Activated naive CD4-positive, alpha-beta T cell treated with anti-CD3 and anti-CD28 coated beads, Interleukin-2, amount 50 U/mL, for 16 hours (primary cell): ENCODE results near the gene B4GALT3.
A peak's percentile ranks its signal among the peaks of the same experiment; 100 is the strongest.

ENCODE experiments used
- DNase-seq: peaks from one replicate; pipeline ENCODE4 v3.0.0-alpha.2; 2020

B4GALT3 gene

GRCh38 chr1:161201836-161202712, 24.8 kb upstream of the B4GALT3 start, which contains the start of gene NDUFS2:
Gene NDUFS2 (plus strand): TSS chr1:161202367. CDS start chr1:161202386, 19 bp downstream.
- peak; percentile 94 for DNase-seq

DNA sequence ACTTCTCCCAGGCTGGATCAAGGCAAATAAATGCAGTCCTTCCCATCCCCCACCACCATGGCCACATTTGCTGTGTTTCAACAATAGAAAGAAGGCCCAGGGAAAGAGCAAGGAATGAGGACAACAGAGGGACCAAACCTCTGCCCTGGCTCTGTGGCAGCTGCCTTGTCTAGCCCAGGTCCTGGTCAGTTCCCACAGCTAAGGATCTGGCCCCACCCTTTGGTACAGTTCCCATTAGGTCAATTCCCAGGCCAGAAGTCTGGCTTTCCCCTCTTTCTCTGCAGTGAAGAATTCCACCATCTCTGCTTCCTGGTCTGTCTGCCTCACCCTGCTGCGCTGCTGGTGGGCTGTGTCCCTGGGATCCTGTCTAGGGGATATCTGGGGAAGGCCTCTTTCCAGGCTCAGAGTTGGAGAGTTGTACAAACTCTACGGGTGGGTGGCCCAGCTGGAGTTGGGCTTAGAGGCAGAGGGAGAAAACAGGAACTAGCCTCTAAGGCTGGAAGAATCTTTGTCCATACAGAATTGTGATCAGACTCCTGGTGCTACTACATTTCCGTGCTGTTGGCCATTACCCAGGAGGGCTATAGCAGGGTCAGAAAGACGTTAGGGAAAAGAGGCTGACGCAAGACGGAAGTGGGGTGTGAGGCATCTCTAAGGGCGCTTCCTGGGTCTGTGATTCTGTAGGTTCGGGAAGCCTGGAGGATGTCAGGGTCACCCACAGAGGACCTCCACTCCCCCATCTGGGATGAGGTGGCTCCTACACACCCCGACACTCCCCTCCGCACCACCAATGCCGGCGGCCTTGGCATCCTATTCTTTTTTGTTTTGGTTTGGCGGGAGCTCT, 23.9 kb upstream of the B4GALT3 start:
- no peak for DNase-seq

GRCh38 chr1:161200421-161200991, 23.2 kb upstream of the B4GALT3 start:
- DNase-seq = no peak

GRCh38 chr1:161199506-161200139, 22.3 kb upstream of the B4GALT3 start:
- DNase-seq = no peak

DNA sequence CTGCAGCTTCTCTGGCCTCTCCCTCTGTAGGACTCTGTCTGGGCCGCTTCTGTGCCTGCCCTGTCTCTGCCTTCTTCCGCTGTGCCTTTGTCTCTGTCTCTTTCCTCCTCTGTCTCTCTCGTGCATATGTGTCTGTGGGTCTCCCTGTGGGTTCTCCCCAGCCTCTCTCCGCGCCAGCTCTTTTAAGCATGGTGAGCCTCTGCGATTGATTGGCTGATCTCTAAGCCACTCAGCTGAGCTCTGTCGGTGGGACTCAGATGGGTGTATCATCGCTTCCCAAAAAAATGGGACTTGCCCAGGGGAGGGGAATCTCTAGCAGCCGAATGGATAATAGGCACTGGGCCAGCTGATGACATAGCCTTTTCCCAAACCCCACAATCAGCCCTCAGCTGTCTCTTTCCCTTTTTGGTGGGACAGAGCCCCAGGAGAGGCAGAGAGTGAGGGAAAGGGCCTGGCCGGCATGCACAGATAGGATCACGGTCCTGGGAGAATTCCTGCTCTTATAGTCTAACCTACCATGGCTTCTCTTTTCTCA, 21.7 kb upstream of the B4GALT3 start, which contains the start of gene ADAMTS4:
TSS of gene ADAMTS4 (minus strand) at position 158 of the 535 bp plus-strand sequence. CDS start 427 bp downstream, outside the sequence.
- DNase-seq = no peak

DNA sequence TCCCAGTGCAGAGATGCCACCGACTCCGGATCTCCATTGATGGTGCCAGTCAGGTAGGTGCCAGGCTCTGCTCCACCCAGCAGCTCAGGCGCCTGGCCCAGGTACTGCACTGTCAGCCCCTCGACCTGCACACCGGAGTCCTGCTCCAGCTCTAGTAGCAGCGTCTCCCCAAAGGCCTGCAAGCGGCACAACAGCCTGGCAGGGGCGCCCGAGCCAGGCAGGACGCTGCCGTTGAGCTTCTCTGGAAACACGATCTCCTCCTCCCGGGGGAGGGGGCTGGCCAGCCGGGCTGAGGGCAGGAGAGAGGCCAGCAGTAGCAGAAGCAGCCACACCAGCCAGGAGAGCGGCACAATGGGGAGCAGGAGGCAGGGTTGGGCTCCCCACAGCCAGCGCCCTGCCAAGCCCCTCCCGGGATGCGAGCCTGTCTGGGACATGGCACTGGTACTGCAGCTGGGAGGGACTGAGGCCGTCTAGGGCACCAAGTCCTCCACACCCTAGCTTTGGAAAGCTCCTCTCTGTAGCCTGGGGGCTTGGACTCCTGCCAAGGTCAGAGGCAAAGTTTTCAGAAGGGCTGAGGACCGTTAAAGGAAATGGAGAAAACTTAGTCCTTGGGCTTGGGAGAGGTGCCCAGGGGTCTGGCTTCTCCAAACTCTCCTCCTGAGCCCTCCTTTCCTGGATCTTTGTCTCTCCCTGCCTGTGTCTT, 21.0 kb upstream of the B4GALT3 start:
- DNase-seq = no peak

DNA sequence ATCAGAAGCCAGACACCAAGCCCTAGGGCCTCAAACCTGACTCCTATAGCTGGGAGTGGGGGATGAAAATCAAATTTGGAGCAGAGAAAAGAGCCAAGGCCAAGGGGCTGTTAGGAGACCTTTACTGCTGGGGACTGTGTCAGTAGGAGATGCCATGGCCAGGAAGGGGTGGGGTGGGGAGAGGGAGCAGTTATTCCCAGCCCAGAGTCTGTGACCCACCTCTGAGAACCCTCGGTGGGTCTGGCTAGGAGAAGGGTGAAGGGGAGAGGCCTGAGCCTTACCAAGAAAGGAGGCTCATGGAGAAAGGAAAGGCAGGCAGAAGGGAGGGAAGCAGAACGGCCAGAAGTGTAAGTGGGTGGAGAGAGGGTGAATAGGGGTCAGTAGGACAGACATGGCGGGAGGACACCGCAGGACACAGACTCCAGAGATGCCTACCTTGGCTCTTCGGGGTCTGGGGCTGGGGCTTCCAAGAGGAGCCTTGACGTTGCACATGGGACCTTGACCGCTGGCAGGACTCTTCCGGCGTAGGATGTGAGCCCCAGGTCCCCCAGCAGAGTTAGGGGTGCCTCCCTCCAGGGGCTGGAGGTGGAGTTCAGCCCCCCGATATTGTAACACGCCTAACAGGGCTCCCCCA, 20.4 kb upstream of the B4GALT3 start:
- no peak for DNase-seq

GRCh38 chr1:161196521-161197451, 19.5 kb upstream of the B4GALT3 start:
- no peak for DNase-seq

DNA sequence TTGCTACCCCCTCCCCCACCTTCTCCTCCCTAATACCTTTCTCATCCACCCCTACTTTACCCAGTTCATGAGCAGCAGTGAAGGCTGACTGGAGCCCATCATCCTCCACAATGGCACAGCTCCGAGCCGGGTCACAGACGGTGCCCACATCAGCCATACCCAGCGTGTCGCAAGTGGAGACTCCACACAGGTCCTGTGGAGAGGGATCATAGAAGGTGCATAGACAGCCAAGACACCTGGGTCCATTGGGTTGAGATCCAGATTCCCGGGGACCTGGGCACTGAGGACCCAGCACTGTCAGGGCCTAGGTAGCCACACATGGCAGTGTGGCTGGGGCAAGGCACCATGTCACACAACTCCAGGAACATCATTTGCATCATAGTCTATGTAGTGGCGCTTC, 18.8 kb upstream of the B4GALT3 start:
- DNase-seq = no peak

- no peak for DNase-seq
These were observed 17.9 kb upstream of the B4GALT3 start for GRCh38 chr1:161195171-161195570.

DNA sequence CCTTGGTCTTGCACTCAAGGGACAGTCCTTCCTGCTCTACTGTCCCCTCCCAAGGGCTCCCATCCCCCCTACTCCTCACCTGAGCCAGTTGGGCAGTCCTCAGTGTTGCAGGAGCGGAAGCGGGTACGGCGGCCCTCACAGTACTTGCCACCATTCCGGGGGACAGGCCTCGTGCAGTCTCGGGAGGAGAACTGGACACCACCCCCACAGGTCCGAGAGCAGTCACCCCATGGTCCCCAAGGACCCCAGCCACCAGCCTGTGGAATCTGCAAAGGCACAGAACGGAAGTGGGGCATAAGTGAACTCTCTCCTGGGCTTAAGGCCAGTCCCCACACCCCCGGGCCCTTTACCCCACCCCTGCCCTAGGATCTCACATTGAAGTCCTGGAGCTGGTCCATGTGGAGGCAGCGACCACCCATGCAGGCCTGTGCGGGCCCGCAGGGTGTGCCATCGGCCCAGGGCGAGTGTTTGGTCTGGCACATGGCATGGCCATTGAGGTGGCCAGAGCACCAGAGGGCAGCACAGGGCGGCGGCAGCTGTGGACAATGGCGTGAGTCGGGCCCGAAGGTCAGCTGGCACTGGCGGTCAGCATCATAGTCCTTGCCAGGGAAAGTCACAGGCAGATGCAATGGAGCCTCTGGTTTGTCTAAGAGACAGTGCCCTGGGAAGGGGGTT, 16.4 kb upstream of the B4GALT3 start:
- DNase-seq = no peak

GRCh38 chr1:161192476-161193465, 15.5 kb upstream of the B4GALT3 start:
- DNase-seq = peak; percentile 66

- no peak for DNase-seq
These were observed 14.7 kb upstream of the B4GALT3 start for GRCh38 chr1:161191971-161192370.

GRCh38 chr1:161190962-161191521, 13.7 kb upstream of the B4GALT3 start:
- DNase-seq = no peak

GRCh38 chr1:161189036-161189435, 11.7 kb upstream of the B4GALT3 start:
- no peak for DNase-seq

GRCh38 chr1:161188381-161188780, 11.1 kb upstream of the B4GALT3 start:
- no peak for DNase-seq

DNA sequence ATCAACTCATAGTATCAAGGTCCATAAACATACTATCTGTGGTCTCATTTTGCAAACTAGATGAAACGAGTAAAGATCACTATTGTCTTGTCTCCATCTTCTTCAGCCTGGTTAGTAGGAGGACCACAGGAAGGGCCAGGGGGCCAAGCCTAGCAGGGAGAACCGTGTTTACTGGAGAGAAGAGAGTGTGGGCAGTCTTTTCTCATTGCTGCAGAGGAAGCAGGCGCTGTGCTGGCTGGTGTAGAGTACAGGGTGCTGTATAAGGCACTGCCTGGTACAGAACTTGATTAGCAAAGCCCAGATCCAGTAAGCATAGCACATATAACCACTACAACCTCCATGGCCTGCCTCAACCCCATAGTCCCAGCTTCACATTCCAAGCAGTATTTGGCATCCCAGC, 10.0 kb upstream of the B4GALT3 start:
- DNase-seq = no peak

DNA sequence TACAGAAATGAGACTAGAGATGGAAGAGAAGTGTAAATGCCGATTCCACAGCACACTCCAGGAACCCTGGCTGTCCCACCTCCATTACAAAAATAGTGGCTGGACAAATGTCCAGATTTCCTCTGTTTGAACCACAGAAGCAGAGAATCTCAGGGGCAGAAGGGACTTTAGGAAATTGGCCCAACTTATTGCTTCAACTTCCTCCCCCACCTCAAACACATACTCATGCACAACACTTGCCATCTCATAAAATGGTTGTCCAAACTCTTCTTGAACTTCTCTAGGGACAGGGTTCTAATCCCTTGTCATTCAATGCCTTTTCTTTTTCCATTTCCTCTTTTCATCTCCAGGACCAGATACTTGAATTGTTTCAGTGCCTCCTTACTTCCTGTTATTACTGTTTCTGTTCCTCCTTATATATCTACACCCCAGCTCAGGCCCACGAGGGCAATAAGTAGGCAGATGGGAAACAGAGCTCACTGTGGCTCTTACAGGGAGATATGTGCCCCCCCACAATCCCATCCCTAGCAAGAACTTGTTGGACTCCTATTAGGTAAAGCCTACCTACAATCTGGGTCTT, 8.5 kb upstream of the B4GALT3 start:
- no peak for DNase-seq
